Right hindlimb (tissue), 1 donor: Measurements from ENCODE around the gene TEDC1.

Source experiments
- DNase-seq: peaks from one replicate; pipeline ENCODE4 v3.0.0-alpha.2; 2018

Gene TEDC1

DNA sequence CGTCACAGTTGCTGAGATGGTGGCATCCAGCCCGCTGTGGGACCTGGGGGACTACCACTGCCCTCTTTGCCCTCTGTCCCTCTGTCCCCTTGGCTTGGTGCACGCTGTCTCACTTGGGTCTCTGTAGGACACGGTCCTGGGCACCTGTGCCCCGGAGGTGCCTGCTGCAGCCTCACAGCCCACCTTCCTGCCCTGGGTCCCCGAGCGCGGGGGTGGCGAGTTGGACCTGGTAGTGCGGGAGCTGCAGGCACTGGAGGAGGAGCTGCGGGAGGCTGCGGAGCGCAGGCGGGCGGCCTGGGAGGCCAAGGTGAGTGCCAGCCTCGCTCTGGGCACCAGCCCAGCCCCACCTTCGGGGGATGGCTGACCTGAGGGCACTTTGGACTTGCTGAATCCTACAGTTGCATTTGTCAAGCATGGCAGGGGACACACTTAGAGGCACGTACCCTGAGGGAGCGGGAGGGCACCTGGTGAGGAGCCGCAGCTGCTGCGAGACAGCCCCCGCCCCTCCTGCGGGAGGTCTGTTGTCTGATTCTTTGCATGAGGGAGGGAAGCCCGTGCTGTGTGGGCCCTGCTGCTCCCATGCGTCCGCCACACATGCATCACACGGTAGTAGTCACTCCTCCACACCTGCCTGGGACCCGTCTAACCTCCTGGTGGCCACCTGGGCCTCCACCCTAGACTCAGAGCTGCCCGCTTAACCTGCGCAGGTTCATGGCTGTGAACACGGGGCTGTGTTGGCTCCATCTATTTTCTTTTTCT is 6.8 kb downstream of the TEDC1 start:
- peak; percentile 22 for DNase-seq

DNA sequence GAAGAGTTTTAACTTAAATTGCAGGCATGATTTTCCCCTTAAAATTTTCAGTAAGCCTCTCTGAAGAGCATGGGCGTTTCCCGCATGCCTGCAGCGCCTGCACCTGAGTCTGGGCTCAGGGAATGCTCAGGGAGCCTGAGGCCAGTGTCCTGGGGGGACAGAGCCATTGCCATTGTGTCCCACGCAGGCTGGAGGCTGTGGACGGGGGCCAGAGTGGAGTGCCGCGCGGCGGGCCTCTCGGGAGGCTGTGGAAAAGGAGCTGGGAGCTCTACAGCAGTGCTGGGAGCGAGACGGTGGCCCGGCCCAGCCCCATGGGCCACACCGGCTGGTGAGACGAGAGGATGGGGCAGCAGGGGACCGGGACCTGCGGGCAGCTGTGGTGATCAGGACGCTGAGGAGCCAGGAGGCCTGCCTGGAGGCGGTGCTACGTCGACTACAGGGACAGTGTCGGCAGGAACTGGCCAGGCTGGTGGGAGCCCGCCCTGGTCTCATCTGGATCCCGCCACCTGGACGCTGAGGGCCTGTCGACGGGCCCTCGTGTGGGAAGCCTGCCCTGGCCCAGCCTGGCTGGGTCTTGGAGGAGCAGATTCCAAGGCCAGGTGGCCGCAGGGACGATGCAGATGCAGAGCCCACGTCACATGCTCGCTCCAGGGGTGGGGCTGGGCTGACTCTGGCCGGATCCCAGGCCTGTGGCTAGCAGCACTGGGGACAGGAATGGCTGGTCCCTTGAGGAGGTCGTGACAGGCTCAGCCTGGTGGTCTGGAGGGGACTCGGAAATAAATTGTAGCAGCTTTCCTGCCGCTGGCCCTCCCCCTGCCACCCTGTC is 7.6 kb downstream of the TEDC1 start:
- peak; percentile 36 for DNase-seq

- peak; percentile 75 for DNase-seq
These were observed 8.4 kb downstream of the TEDC1 start for GRCh38 chr14:105499256-105500035.

DNA sequence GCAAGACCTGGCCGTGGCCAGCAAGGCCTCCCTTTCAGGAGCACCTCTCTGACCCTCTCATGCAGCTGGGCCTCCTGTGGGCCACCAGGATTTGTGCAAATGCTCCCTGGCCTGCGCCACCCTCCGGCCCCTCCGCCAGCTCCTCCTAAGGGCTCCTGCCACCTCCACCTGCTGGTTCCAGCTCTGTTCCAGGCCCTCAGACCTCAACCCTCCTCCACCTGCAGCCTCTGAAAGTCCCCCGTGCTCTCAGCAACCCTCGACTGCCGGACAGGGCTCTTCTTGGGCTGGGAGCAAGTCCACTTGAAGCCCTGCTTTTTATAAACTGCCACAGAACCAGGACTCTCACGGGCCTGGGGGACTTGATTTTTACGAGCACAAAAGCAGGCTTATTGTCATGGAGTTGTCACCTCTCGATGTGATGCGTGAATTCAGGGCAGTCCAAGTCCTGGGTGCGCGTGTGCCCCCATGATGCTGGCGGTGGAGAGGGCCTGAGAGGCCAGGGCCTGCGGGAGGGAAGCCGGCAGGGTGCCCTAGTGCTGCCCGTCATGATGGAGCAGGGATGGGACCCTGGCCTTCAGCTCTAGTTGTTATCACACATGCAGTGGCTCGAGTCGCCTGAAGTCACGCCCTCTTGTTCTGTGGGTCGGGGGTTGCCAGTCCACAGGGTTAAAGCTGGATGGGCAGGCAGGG is 9.1 kb downstream of the TEDC1 start:
- DNase-seq = no peak

DNA sequence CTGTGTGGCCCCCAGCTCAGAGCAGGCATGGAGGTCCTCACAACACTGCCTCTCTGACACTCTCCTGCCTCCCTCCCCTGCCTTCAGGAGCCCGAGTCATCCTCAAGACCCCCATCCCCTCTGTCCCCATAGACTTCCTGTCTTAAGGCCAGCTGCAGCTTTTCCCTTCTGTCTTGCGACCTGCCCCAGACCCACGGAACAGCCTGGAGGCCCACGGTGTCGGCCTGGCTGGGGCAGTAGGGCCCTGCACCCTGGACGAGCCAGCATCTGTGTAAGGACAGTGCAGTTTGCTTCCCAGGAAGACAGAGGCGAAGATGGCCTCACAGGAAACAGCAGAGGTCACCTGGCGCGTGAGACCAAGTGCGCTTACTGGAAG is 9.7 kb downstream of the TEDC1 start:
- DNase-seq = no peak

DNA sequence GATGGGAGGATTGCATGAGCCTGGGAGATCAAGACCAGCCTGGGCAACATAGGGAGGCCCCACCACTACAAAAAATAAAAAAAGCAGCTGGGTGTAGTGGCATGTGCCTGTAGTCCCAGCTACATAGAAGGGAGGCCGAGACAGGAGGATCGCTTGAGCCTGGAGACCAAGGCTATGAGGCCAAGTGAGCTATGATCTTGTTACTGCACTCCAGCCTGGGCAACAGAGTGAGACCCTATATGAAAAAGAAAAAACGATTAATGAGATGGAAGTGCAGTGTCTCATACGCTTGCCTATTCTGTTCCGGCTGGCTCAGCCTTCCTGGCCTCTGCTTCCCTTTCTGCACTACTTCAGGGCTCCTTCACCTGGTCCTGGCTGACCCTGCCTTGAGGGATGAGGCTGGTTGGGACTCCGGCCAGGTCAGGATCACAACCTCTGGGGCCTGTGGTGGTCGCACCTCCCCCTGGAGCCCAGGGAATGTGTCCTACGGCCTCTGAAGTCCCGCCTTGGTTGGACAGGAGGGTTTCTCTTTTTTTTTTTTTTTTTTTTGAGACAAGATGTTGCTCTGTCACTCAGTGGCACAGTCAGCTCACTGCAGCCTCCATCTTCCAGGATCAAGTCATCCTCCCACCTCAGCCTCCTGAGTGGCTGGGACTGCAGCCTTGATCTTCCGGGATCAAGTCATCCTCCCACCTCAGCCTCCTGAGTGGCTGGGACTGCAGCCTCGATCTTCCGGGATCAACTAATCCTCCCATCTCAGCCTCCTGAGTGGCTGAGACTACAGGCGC is 10.7 kb downstream of the TEDC1 start:
- DNase-seq = no peak

DNA sequence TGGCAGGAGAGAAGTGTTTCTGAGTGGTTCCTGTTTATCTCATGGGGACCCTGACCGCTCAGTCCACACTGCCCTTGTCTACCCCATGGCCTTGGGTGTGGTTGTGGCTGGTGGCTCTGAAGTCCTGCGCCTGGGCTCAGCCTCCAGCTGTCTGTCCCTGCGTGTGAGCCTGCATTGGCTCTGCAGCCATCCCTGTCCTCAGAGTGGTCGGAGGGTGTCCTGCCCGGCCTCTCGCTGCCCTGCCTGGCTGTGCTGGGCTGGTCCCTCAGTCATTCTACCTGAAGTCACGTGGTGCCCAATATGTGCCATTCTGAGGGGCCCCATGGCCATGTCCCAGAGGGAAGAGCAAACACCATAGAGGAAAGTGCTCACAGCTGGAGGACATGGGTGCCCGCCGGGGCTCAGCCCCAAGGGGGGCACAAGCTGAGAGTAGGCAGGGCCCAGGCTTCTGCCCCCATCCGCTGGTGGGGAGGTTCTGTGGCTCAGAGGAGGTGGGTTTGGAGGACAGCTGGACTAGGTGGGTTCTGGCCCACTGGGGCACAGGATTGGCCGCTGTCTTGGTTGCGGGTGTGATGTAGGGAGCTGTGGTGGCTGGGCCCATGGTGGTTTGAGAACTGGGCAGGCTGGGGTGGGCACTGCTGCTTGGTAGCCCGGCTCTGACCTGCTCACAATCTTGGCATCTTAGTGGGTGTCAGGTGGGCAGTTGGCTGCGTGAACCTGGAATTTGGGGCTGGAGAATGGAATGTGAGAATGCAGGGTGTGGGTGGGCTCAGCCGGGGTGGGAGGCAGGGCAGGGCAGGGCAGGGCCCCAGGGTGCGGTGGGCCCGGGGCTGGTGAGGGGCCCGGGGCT is 11.6 kb downstream of the TEDC1 start:
- DNase-seq = no peak

DNA sequence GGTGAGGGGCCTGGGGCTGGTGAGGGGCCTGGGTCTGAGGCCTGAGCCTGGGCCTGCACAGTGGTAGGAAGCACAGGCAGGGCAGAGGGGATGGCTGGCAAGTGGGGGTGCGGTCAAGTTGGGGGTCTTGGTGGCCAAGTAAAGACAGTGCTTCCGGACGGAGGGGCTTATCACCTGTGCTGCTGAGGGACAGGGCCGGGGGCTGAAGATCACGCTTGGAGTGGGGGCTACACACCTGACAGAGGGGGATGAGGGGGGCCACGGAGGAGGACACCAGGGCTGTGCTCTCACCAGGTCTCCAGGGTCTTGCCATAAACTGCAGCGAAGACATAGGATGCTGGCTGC is 12.2 kb downstream of the TEDC1 start:
- no peak for DNase-seq

DNA sequence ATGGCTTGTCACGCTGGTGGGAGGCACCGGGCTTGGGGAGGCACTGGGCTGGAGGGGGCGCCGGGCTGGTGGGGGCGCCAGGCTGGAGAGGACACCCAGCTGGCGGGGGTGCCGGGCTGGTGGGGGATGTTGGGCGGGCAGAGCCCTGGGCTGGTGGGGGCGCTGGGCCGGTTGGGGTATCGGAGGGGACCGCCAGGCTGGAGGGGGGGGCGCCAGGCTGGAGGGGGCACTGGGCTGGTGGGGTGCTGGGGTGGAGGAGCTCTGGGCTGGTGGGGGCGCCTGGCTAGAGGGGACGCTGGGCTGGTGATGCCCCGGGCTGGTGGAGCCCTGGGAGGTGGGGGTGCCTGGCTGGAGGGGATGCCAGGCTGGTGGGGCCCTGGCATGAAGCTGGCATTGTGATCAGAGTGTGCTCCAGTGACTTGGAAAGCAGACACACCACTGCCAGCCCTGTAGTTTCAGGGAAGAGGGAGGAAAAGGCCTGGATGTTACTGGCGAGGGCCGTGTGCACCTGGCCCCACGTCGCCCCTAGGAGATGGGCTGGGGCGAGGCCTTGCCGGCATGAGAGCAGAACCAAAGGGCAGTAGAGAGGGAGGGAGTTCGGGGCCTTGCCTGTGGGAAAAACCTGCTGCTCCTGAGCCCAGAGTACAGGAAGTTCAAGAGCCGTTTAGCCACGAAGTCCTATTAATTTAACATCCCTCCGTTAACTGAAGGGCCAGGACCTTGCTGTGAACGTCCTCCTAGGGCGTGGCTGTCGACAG is 13.1 kb downstream of the TEDC1 start:
- no peak for DNase-seq

GRCh38 chr14:105505101-105505500 is 14.1 kb downstream of the TEDC1 start:
- no peak for DNase-seq

DNA sequence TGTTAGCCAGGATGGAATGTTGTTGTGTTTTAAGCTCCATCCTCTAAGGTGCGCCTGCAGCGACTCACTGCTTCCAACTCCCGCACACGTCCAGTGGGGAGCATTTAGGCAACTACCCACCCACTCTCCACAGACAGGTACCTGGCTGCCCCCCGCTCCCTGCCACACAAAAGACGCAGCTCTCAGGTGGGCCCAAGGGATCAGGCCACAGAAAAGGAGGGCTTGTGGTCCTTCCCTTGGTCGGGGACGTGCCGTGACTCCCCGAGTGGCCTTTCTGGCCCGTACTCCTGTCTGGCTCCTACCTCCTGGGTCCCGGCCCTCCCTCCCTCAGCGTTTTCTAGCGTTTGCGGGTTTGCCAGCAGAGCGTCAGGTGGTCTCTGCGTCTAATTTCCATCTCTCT is 16.2 kb downstream of the TEDC1 start:
- DNase-seq = no peak

- no peak for DNase-seq
These were observed 17.0 kb downstream of the TEDC1 start for GRCh38 chr14:105508069-105508468.

DNA sequence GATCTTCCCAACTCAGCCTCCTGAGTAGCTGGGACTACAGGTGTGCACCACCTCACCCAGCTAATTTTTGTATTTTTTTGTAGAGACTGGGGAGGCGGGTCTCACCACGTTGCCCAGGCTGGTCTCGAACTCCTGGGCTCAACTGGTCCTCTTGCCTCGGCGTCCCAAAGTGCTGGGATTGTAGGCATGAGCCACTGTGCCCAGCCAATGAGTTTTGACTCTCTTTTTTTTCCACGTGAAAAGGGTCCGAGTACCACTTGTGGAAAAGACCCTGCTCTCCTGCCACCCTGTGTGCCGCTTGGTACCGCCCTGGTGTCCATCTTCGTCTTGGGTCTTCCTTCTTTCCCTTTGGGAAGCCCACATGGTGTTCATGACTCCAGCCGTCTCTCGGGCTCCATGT is 17.6 kb downstream of the TEDC1 start:
- no peak for DNase-seq

- DNase-seq = no peak
These were observed 26.1 kb downstream of the TEDC1 start for GRCh38 chr14:105517096-105517495.

DNA sequence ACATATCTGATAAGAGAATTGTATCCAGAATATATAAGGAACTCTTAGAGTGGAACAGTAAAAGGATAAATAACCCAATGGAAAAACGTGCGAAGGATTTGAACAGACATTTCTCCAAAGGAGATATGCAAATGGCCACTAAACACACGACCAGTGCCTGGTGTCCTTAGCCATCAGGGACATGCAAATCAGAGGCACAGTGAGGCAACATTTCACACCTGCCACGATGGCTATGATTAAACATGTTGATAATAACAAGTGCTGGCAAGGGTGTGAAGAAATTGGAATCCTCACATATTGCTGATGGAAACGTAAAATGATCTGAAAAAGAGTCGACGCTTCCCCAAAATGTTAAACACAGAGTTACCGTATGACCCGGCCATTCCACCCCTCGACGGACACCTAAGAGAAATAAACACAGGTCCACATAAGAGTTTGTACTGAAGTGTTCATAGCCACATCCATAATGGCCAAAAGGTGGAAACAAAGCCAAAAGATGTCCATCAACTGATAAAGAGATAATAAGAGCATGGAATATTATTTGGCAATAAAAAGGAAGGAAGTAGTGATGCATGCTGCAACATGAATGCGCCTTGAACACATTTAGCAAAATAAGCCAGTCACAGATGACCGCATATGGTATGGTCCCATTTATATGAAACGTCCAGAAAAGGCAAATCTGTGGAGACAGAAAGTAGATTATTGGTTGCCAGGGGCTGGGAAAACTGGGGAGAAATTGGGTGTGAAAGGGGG is 29.1 kb downstream of the TEDC1 start:
- DNase-seq = no peak

- no peak for DNase-seq
These were observed 34.3 kb downstream of the TEDC1 start for GRCh38 chr14:105525326-105525725.

DNA sequence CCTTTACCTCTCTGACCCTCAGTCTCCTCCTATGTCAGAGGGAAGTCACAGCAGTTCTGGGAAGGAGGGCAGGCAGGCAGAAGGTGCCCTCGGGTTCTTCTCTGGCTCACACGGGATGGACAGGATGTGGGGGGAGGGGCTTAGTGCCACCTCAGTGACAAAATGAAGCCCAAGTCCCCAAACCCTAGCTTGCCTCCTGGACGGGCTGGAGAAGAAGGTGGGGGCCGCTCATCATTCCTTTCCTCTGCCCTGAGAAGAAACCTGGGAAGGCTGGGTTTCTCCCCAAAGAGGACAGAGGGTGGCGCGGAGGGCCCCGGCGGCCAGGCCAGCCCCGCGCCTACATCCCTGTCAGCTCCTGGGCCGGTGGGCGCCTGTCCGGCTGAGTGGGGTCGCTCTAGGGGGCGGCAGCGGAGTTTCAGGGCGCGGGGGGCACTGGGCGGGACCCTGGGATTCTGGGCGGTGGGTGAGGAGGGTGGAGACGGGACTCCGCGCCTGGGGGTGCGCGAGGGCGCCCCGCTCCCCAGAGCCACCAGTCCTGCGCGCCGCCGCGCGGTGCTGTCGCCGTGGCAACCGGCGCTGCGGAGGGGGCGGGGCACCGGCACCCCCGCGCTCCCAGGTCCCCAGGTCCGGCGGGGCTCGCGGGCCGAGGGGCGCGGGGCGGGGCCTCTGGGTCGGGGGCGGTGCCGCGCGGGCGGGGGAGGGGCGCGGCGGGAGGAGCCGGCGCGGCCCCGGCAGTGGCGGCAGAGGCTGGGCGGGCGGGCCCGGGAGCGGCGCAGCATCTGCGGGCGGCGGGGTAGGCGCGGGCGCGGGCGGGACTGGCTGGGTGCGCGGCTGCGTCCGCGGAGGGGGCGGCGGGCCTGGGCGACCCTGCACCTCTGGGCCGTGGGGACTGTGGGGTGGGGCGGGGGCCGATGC is 35.1 kb downstream of the TEDC1 start, which contains the start of gene TMEM121:
TSS of gene TMEM121 (plus strand) at position 723 of the 915 bp plus-strand sequence. CDS start 2,252 bp downstream, outside the sequence.
- peak; percentile 57 for DNase-seq

- DNase-seq = no peak
These were observed 35.8 kb downstream of the TEDC1 start for GRCh38 chr14:105526776-105527380.
